ENCODE measurements around the gene PHACTR1.

DNA sequence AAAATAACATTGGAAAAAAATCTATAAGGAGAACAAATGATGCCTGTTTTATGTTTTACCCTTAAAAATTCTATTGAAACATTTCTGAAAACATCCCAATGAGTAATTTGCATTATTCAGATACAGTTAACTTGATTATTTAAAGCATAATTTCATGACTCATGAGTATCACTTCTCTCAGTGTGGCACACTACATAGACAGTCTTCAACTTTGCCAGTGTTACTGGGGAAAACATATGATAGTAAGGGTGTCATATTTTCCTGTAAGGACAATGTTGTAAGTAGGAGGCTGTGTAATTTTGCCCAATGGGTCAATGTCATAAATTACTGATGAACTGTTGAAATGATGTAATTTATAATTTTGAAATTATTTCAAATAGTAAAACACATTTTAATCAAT is 125.5 kb downstream of the PHACTR1 start:
- TF ChIP-seq, protein P1, sequence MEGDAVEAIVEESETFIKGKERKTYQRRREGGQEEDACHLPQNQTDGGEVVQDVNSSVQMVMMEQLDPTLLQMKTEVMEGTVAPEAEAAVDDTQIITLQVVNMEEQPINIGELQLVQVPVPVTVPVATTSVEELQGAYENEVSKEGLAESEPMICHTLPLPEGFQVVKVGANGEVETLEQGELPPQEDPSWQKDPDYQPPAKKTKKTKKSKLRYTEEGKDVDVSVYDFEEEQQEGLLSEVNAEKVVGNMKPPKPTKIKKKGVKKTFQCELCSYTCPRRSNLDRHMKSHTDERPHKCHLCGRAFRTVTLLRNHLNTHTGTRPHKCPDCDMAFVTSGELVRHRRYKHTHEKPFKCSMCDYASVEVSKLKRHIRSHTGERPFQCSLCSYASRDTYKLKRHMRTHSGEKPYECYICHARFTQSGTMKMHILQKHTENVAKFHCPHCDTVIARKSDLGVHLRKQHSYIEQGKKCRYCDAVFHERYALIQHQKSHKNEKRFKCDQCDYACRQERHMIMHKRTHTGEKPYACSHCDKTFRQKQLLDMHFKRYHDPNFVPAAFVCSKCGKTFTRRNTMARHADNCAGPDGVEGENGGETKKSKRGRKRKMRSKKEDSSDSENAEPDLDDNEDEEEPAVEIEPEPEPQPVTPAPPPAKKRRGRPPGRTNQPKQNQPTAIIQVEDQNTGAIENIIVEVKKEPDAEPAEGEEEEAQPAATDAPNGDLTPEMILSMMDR (conservative IDR thresholded peaks at IDR 0.05; ENCODE audit: low read depth, low read length): no peak
- no peak for TF ChIP-seq EZH2 (IDR thresholded peaks at IDR 0.05; ENCODE audit: low read length, unreplicated experiment)

All from PC-3 (cell line).